Stimulated activated CD8-positive, alpha-beta memory T cell treated with anti-CD3 and anti-CD28 coated beads, Interleukin-12 subunit alpha, Interleukin-12 subunit beta, amount 100 ng/mL, for 4 hours (primary cell): ENCODE results near the gene GLCCI1.
"Not testable (repeated sequence)": the region's sequence is repeated elsewhere in the genome, so short reads cannot be mapped to it uniquely, and the experiment has no call there.

Experiments used
- DNase-seq: peaks from one replicate; pipeline ENCODE4 v3.0.0-alpha.2; 2020; ENCODE audit warnings: low read depth

The GLCCI1 gene

GRCh38 chr7:8051373-8051772 lies 82.8 kb downstream of the GLCCI1 start:
- DNase-seq = no peak

GRCh38 chr7:8051998-8052397 lies 83.4 kb downstream of the GLCCI1 start:
- DNase-seq = no peak

- no peak for DNase-seq
Observed at GRCh38 chr7:8052824-8053223, 84.2 kb downstream of the GLCCI1 start.

- no peak for DNase-seq
Observed at GRCh38 chr7:8056439-8056838, 87.8 kb downstream of the GLCCI1 start.

GRCh38 chr7:8057566-8057965 lies 89.0 kb downstream of the GLCCI1 start:
- DNase-seq = no peak

GRCh38 chr7:8058322-8058721 lies 89.7 kb downstream of the GLCCI1 start:
- DNase-seq = no peak

GRCh38 chr7:8058852-8059251 lies 90.3 kb downstream of the GLCCI1 start:
- DNase-seq = no peak

GRCh38 chr7:8060241-8060640 lies 91.6 kb downstream of the GLCCI1 start:
- DNase-seq = no peak

GRCh38 chr7:8063300-8063699 lies 94.7 kb downstream of the GLCCI1 start:
- DNase-seq = not testable (repeated sequence)

- DNase-seq = no peak
Observed at GRCh38 chr7:8063706-8064297, 95.2 kb downstream of the GLCCI1 start.

GRCh38 chr7:8064828-8065227 lies 96.2 kb downstream of the GLCCI1 start:
- DNase-seq = no peak

GRCh38 chr7:8065356-8065813 lies 96.8 kb downstream of the GLCCI1 start:
- no peak for DNase-seq

- DNase-seq = no peak
Observed at GRCh38 chr7:8068892-8069686, 100.5 kb downstream of the GLCCI1 start.

GRCh38 chr7:8070451-8071180 lies 102.0 kb downstream of the GLCCI1 start:
- no peak for DNase-seq

GRCh38 chr7:8078418-8078817 lies 109.8 kb downstream of the GLCCI1 start:
- no peak for DNase-seq

- no peak for DNase-seq
Observed at GRCh38 chr7:8082762-8083161, 114.2 kb downstream of the GLCCI1 start.

GRCh38 chr7:8084836-8085235 lies 116.2 kb downstream of the GLCCI1 start:
- no peak for DNase-seq

- DNase-seq = no peak
Observed at GRCh38 chr7:8085420-8085819, 116.8 kb downstream of the GLCCI1 start.

- DNase-seq = no peak
Observed at GRCh38 chr7:8086239-8086638, 117.6 kb downstream of the GLCCI1 start.

GRCh38 chr7:8089036-8089780 lies 120.6 kb downstream of the GLCCI1 start:
- no peak for DNase-seq

- no peak for DNase-seq
Observed at GRCh38 chr7:8092140-8092539, 123.5 kb downstream of the GLCCI1 start.
